ENCODE measurements around the gene SOX10.
A peak's percentile ranks its signal among the peaks of the same experiment; 100 is the strongest.
"Not testable (repeated sequence)": the region's sequence is repeated elsewhere in the genome, so short reads cannot be mapped to it uniquely, and the experiment has no call there.

SOX10 gene

GRCh38 chr22:37961062-37961461 is 23.3 kb downstream of the SOX10 start:
- H3K4me3 Mint-ChIP-seq = no peak overlapping the region
- DNase-seq (no peak), ATAC-seq (no peak)
- H3K27ac Mint-ChIP-seq = peak overlapping the region; percentile 30 to 80
- H3K4me1 Mint-ChIP-seq = peaks cover 23% of the 10 kb centered on the region
- no peaks in the 10 kb centered on the region for H3K27me3 Mint-ChIP-seq
- no peaks in the 10 kb centered on the region for H3K9me3 Mint-ChIP-seq

DNA sequence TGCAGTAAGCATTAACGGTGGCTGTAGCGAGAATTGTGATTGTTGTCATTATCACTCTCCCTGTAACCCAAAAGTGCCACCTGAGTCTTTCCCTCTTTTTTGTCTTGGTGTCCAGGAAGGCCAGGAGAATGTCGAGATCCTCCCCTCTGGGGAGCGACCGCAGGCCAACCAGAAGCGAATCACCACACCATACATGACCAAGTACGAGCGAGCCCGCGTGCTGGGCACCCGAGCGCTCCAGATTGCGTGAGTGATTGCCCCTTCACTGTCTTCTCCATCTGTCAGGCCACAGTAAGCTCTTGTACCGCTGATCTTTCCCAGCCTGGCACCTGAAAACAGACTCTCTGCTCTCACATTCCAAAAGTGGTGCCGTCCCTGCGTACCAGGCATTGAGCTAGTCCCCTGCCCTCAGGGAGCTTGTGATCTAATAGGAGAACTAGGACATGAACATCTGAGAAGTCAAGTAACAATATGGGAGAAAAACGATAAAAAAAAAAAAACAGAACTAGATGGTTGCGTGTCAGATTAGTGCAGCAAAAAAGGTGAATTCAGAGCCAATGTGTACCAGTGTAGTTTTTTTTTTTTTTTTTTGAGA is 25.0 kb downstream of the SOX10 start:
- Mint-ChIP-seq H3K27ac (no peak overlapping the region), H3K27me3 (no peaks in the 10 kb centered on the region), H3K9me3 (no peaks in the 10 kb centered on the region), H3K4me1 (peaks cover 30% of the 10 kb centered on the region), H3K4me3 (no peak overlapping the region)
- DNase-seq (no peak), ATAC-seq (no peak)

DNA sequence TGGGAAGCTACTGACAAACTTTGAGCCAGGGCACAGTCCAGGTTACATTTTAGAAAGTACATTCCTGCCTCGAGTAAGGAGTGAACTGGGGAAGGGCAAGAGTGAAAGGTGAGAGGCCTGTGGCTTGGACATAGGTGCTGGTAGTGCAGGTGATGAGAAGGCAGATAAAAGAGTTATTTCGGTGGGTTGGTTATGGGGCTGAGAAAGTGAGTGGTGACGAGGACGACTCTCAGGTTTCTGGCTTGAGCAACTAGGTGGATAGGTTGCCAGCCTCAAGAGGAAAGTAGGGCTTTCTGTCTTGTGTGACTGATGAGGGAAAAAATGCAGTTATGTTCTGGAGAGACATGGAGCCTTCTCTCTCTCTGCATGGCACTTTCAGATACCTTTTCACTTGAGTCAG is 27.1 kb downstream of the SOX10 start:
- DNase-seq (no peak), ATAC-seq (no peak)
- H3K4me1 Mint-ChIP-seq = peaks cover 38% of the 10 kb centered on the region
- H3K27ac Mint-ChIP-seq = no peak overlapping the region
- no peaks in the 10 kb centered on the region for H3K27me3 Mint-ChIP-seq
- no peaks in the 10 kb centered on the region for H3K9me3 Mint-ChIP-seq
- H3K4me3 Mint-ChIP-seq = no peak overlapping the region

DNA sequence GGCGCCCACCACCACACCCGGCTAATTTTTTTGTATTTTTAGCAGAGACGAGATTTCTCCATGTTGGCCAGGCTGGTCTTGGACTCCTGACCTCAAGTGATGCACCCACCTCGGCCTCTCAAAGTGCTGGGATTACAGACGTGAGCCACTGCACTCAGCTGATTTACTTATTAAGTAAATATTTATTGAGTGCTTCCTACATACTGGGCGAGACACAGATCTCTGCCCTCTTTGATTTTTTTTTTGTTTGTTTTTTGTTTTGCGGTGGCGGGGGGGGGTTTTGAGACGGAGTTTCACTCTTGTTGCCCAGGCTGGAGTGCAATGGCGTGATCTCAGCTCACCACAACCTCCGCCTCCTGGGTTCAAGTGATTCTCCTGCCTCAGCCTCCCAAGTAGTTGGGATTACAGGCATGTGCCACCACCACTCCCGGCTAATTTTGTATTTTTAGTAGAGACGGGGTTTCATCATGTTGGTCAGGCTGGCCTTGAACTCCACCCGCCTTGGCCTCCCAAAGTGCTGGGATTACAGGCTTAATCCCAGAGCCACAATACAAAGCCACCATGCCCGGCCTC is 28.4 kb downstream of the SOX10 start:
- ATAC-seq, H3K4me3 Mint-ChIP-seq, H3K9me3 Mint-ChIP-seq, H3K27ac Mint-ChIP-seq, H3K27me3 Mint-ChIP-seq, DNase-seq: not testable (repeated sequence)
- H3K4me1 Mint-ChIP-seq = peaks cover 38% of the 10 kb centered on the region

GRCh38 chr22:37954686-37955085 is 29.7 kb downstream of the SOX10 start:
- peak overlapping the region in 1 of 2 donors; percentile 95 for H3K27ac Mint-ChIP-seq
- no peak for DNase-seq
- H3K9me3 Mint-ChIP-seq = no peaks in the 10 kb centered on the region
- no peak for ATAC-seq
- H3K4me3 Mint-ChIP-seq = peak overlapping the region; percentile 83 to 91
- no peaks in the 10 kb centered on the region for H3K27me3 Mint-ChIP-seq
- H3K4me1 Mint-ChIP-seq = peaks cover 38% of the 10 kb centered on the region

DNA sequence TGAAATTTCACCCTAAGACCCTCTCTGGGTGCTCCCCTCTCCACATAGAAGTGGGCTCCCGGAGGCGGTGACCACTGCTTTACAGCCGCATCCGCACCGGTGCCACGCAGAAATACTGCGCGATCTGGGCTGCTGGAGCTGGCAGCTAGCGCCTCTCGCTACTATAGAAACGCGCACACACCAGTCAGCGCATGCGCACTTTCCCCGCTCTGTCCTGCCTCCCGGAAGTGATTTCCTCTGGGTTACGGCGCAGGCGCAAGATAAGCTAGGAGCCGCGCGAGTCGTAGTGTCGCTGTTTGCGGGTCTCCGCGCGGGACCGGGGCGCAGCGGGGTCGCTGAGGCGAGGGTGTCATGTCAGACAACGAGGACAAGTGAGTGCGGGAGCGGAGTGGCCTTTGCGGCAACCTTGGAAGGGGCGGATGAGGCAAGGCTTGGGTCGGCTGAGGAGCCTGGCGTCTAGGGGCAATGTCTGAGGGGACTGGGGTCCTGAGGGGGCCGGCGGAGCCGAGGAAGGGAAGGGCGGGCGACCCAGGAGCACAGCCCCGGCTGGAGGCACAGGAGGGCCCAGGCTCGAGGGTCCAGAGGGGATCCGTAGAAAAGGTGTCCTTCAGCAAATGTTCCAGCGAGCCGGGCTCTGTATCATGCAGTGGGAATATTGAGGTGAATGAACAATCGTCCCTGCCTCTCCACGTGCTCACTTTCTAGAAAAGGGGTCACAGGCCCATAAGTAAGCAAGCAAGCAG is 30.7 kb downstream of the SOX10 start, which contains the start of the genes C22orf23 and POLR2F:
C22orf23 (minus strand) TSS at position 165 of the 743 bp plus-strand sequence. CDS start 452 bp downstream, outside the sequence.
POLR2F (plus strand) TSS at position 263 of the 743 bp plus-strand sequence; CDS start at position 352, 89 bp downstream.
- no peaks in the 10 kb centered on the region for H3K9me3 Mint-ChIP-seq
- ATAC-seq (peak; percentile 99), DNase-seq (peak; percentile 93 to 94)
- H3K27ac Mint-ChIP-seq = peak within 1 kb of the TSS; percentile 95
- no peaks in the 10 kb centered on the region for H3K27me3 Mint-ChIP-seq
- H3K4me3 Mint-ChIP-seq = peak within 1 kb of the TSS; percentile 83 to 91
- H3K4me1 Mint-ChIP-seq = peaks cover 38% of the 10 kb centered on the region

- Mint-ChIP-seq H3K27me3 (no peaks in the 10 kb centered on the region), H3K4me3 (peak overlapping the region; percentile 83 to 91), H3K4me1 (peaks cover 38% of the 10 kb centered on the region), H3K9me3 (no peaks in the 10 kb centered on the region), H3K27ac (peak overlapping the region; percentile 95)
- DNase-seq = no peak
- ATAC-seq = peak; percentile 55
These were observed 31.3 kb downstream of the SOX10 start for GRCh38 chr22:37953062-37953436.

GRCh38 chr22:37952629-37953028 is 31.7 kb downstream of the SOX10 start:
- Mint-ChIP-seq H3K4me1 (peaks cover 35% of the 10 kb centered on the region), H3K4me3 (peak overlapping the region; percentile 83 to 91)
- not testable (repeated sequence) for H3K27ac Mint-ChIP-seq, H3K9me3 Mint-ChIP-seq, DNase-seq, ATAC-seq, H3K27me3 Mint-ChIP-seq

DNA sequence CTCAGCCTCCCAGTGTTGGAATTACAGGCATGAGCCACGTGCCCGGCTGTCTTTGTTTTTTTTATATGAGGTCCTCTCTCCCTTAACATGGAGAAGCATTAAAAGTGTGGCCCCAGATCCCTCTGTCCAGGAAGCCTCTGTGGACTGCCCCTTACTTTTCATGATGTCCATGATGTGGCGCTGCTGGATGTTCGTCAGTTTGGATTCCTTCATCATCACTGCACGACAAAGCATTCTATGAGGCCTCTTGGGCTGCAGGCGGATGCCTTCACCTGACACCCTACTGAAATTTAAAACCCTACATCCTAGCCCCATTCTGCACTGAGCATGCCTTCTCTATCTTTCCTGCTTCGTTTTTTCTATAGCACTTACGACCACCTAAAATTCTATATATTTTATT is 33.0 kb downstream of the SOX10 start:
- Mint-ChIP-seq H3K4me1 (peaks cover 24% of the 10 kb centered on the region), H3K27me3 (no peaks in the 10 kb centered on the region), H3K4me3 (no peak overlapping the region), H3K9me3 (no peaks in the 10 kb centered on the region), H3K27ac (no peak overlapping the region)
- ATAC-seq = no peak
- DNase-seq = no peak

- H3K9me3 Mint-ChIP-seq, H3K4me1 Mint-ChIP-seq, H3K27me3 Mint-ChIP-seq, ATAC-seq, H3K27ac Mint-ChIP-seq, DNase-seq, H3K4me3 Mint-ChIP-seq: not testable (repeated sequence)
These were observed 37.1 kb downstream of the SOX10 start for GRCh38 chr22:37947142-37947795.

DNA sequence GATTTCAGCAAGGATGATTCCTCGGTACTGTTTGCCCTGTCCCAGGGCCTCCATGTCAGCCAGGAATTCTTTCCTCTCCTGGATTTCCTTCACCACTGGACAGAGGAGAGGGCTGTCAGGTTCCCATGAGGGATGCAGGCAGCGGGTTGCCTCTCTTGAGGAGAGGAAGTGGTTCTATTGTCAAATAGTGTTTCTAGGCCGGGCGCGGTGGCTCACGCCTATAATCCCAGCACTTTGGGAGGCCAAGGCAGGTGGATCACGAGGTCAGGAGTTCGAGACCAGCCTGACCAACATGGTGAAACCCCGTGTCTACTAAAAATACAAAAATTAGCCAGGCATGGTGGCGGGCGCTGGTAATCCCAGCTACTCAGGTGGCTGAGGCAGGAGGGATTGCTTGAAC is 39.9 kb downstream of the SOX10 start:
- DNase-seq, H3K4me1 Mint-ChIP-seq, H3K4me3 Mint-ChIP-seq, H3K27me3 Mint-ChIP-seq, H3K27ac Mint-ChIP-seq, ATAC-seq, H3K9me3 Mint-ChIP-seq: not testable (repeated sequence)

GRCh38 chr22:37943825-37944198 is 40.5 kb downstream of the SOX10 start:
- Mint-ChIP-seq H3K27me3 (no peaks in the 10 kb centered on the region), H3K9me3 (no peaks in the 10 kb centered on the region), H3K4me1 (no peaks in the 10 kb centered on the region), H3K4me3 (no peak overlapping the region), H3K27ac (no peak overlapping the region)
- ATAC-seq (no peak), DNase-seq (no peak)

GRCh38 chr22:37943136-37943824 is 41.1 kb downstream of the SOX10 start:
- Mint-ChIP-seq H3K4me3 (no peak overlapping the region), H3K27ac (no peak overlapping the region), H3K9me3 (no peaks in the 10 kb centered on the region), H3K4me1 (no peaks in the 10 kb centered on the region), H3K27me3 (no peaks in the 10 kb centered on the region)
- no peak for DNase-seq
- no peak for ATAC-seq

DNA sequence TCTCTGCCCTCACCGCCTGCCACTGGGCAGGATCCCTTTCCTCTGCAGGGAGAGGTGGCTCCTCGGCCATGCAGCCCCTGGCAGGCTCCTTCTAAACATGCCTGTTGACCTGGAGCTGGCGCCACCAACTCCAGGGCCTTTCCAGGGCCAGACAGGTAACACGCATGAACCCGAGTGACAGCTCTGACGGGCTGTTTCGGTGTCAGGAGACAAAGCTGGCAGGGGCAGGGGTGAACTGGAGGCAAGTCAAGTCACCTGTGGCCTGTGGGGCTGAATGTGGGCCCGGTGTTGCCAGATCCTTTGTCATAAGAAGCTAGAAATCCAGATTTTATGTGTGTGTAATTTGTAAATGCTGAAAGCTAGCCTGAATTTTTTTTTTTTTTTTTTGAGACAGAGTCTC is 42.2 kb downstream of the SOX10 start:
- H3K9me3 Mint-ChIP-seq = no peaks in the 10 kb centered on the region
- no peak overlapping the region for H3K4me3 Mint-ChIP-seq
- no peak overlapping the region for H3K27ac Mint-ChIP-seq
- ATAC-seq (no peak), DNase-seq (no peak)
- no peaks in the 10 kb centered on the region for H3K27me3 Mint-ChIP-seq
- no peaks in the 10 kb centered on the region for H3K4me1 Mint-ChIP-seq

DNA sequence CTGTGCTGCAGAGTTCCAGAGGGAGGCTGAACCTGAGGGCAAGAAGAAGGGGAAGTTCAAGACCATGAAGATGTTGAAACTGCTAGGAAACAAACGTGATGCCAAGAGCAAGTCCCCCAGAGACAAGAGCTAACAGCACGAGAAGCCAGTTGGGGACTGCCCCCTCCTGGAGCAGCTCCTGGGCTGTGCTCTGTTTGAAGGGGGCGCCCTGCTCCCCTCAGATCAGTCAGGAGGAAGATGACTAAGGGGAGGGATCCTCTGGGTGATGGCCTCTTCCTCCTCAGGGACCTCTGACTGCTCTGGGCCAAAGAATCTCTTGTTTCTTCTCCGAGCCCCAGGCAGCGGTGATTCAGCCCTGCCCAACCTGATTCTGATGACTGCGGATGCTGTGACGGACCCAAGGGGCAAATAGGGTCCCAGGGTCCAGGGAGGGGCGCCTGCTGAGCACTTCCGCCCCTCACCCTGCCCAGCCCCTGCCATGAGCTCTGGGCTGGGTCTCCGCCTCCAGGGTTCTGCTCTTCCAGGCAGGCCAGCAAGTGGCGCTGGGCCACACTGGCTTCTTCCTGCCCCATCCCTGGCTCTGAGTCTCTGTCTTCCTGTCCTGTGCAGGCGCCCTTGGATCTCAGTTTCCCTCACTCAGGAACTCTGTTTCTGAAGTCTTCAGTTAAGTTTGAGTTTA is 43.5 kb downstream of the SOX10 start:
- no peak overlapping the region for H3K4me3 Mint-ChIP-seq
- no peaks in the 10 kb centered on the region for H3K27me3 Mint-ChIP-seq
- DNase-seq (no peak), ATAC-seq (no peak)
- no peaks in the 10 kb centered on the region for H3K4me1 Mint-ChIP-seq
- H3K9me3 Mint-ChIP-seq = no peaks in the 10 kb centered on the region
- H3K27ac Mint-ChIP-seq = peak overlapping the region in 1 of 2 donors; percentile 48

All from stimulated activated naive CD8-positive, alpha-beta T cell treated with anti-CD3 and anti-CD28 coated beads, Interleukin-15, amount 100 ng/mL, for 72 hours (primary cell).